ENCODE data around the gene TCERG1L. TPM values are rescaled to one million over a fixed set of nuclear protein-coding genes. Genes with fewer than 3 reads are reported as not detected.

The TCERG1L gene
- total RNA-seq, 1 experiment from 2014 or later = 1.5 TPM

GRCh38 chr10:131144711-131145375 lies 166.7 kb downstream of the TCERG1L start:
- H3K27ac Mint-ChIP-seq = no peak overlapping the region
- no peak overlapping the region for H3K4me3 Mint-ChIP-seq
- DNase-seq (ENCODE audit: low spot score) (no peak), ATAC-seq (no peak)
- ChIA-PET CTCF (no interaction called here), POLR2A (no interaction called here)
- peaks cover 45% of the 10 kb centered on the region for H3K9me3 Mint-ChIP-seq
- H3K27me3 Mint-ChIP-seq (ENCODE audit: low read depth) = peaks cover 16% of the 10 kb centered on the region
- H3K36me3 Mint-ChIP-seq = peaks cover 63% of the 10 kb centered on the region
- no peak for TF ChIP-seq TP53 (CRISPR knock-in tag; IDR thresholded peaks at IDR 0.05)
- no peak for TF ChIP-seq E2F4 (CRISPR knock-in tag; IDR thresholded peaks at IDR 0.05; ENCODE audit: borderline replicate concordance, low read depth)
- no peak for TF ChIP-seq FOXP4 (CRISPR knock-in tag; IDR thresholded peaks at IDR 0.05)
- no peak for TF ChIP-seq ATF1 (CRISPR knock-in tag; IDR thresholded peaks at IDR 0.05)
- no peak for TF ChIP-seq E2F1 (CRISPR knock-in tag; IDR thresholded peaks at IDR 0.05)
- no peak for TF ChIP-seq IRF2 (CRISPR knock-in tag; IDR thresholded peaks at IDR 0.05; ENCODE audit: borderline replicate concordance, low read depth)
- TF ChIP-seq ZNF232 (CRISPR knock-in tag; IDR thresholded peaks at IDR 0.05) = no peak
- TF ChIP-seq GABPB1 (CRISPR knock-in tag; IDR thresholded peaks at IDR 0.05) = no peak
- no peak for TF ChIP-seq CREM (CRISPR knock-in tag; IDR thresholded peaks at IDR 0.05)
- TF ChIP-seq CTCF (IDR thresholded peaks at IDR 0.05) = no peak
- TF ChIP-seq ESRRA (CRISPR knock-in tag; IDR thresholded peaks at IDR 0.05; ENCODE audit: borderline replicate concordance) = no peak
- no peak for TF ChIP-seq GRHL2 (CRISPR knock-in tag; IDR thresholded peaks at IDR 0.05; ENCODE audit: insufficient replicate concordance, severe bottlenecking)
- no peak for TF ChIP-seq E2F5 (CRISPR knock-in tag; IDR thresholded peaks at IDR 0.05)
- H3K4me1 Mint-ChIP-seq = peaks cover 4% of the 10 kb centered on the region; the same call in 1 of the 2 replicates

GRCh38 chr10:131144196-131144595 lies 167.3 kb downstream of the TCERG1L start:
- ATAC-seq (no peak), DNase-seq (ENCODE audit: low spot score) (no peak)
- Mint-ChIP-seq H3K4me1 (peaks cover 4% of the 10 kb centered on the region; the same call in 1 of the 2 replicates), H3K27me3 (ENCODE audit: low read depth) (peaks cover 16% of the 10 kb centered on the region), H3K36me3 (peaks cover 70% of the 10 kb centered on the region), H3K4me3 (no peak overlapping the region), H3K27ac (no peak overlapping the region), H3K9me3 (peaks cover 51% of the 10 kb centered on the region)
- ChIA-PET POLR2A (no interaction called here), CTCF (no interaction called here)
- no peak for TF ChIP-seq ETV6 (CRISPR knock-in tag; IDR thresholded peaks at IDR 0.05)
- no peak for TF ChIP-seq CREB1 (CRISPR knock-in tag; IDR thresholded peaks at IDR 0.05)
- TF ChIP-seq FOXJ3 (CRISPR knock-in tag; IDR thresholded peaks at IDR 0.05; ENCODE audit: borderline replicate concordance) = no peak
- TF ChIP-seq AFF4 (CRISPR knock-in tag; IDR thresholded peaks at IDR 0.05; ENCODE audit: borderline replicate concordance) = no peak
- no peak for TF ChIP-seq RELA (CRISPR knock-in tag; IDR thresholded peaks at IDR 0.05; ENCODE audit: borderline replicate concordance)
- TF ChIP-seq TP53 (CRISPR knock-in tag; IDR thresholded peaks at IDR 0.05) = no peak
- TF ChIP-seq GABPB1 (CRISPR knock-in tag; IDR thresholded peaks at IDR 0.05) = no peak
- TF ChIP-seq ZNF121 (CRISPR knock-in tag; IDR thresholded peaks at IDR 0.05) = no peak

All from WTC11 (cell line).